Peyer's patch (tissue), 4 donors: ENCODE data around the gene ZNF598.

Experiments used
- POLR2A ChIP-seq, 2 donors: fragments of 450-650 bp; IDR thresholded peaks; one replicate each; pipeline ENCODE4 v1.5.1; 2017; ENCODE audit warnings: antibody characterized with exemption in 2 of 2, mild to moderate bottlenecking in 2 of 2, moderate library complexity in 2 of 2
- TF ChIP-seq, protein P1 (sequence below), 6 experiments: fragments of 450-650 bp in 4 of 6; fragments of 200-600 bp in 2 of 6; sonication (generic) in 1 of 6; IDR thresholded peaks; one replicate each; pipeline ENCODE4 v1.5.1; 2017 to 2019; ENCODE audit warnings: antibody characterized with exemption in 6 of 6, mild to moderate bottlenecking in 3 of 6, moderate library complexity in 1 of 6

DNA sequence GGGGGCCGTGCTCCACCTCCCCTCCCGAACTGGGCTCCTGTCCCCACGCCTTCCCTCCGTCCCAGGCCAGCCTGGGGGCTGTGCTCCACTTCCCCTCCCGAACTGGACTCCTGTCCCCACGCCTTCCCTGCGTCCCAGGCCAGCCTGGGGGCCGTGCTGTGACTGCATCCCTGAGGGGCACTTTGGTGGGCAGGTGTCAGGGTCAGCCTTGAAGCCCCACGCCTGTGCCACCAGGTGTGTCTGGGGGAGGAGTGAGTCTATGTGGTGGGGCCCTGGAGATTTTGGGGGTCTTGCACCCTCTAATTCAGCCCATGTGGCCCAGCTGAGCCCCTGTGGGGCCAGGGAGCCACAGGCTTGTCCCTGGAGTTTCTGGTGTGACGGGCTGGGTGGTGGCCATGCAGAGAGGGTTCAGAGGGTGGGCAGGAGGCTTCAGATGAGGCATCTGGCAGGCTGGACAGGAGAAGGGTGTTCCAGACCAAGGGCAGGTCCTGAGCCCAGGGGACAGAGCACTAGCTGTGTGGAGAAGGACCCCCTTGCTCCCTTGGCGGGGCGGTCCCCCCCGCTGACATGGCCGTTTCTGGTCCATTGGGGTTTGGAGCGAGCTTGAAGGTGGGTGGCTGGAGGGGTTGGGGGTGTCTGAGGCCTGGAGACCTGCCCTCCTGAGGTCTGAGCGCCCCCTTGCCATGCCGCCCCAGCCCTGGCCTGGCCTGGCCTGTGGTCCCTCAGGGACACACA is 25.2 kb upstream of the ZNF598 start:
- TF ChIP-seq, protein P1, sequence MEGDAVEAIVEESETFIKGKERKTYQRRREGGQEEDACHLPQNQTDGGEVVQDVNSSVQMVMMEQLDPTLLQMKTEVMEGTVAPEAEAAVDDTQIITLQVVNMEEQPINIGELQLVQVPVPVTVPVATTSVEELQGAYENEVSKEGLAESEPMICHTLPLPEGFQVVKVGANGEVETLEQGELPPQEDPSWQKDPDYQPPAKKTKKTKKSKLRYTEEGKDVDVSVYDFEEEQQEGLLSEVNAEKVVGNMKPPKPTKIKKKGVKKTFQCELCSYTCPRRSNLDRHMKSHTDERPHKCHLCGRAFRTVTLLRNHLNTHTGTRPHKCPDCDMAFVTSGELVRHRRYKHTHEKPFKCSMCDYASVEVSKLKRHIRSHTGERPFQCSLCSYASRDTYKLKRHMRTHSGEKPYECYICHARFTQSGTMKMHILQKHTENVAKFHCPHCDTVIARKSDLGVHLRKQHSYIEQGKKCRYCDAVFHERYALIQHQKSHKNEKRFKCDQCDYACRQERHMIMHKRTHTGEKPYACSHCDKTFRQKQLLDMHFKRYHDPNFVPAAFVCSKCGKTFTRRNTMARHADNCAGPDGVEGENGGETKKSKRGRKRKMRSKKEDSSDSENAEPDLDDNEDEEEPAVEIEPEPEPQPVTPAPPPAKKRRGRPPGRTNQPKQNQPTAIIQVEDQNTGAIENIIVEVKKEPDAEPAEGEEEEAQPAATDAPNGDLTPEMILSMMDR (IDR thresholded peaks at IDR 0.05), result no peak
- TF ChIP-seq POLR2A (IDR thresholded peaks at IDR 0.05), result no peak
